H1 (cell line): ENCODE results near the gene C1QL3. TPM values are rescaled to one million over a fixed set of nuclear protein-coding genes. Genes with fewer than 3 reads are reported as not detected.

Experiments used
- CTCF ChIA-PET: fragments of 300-600 bp; sonication (Branson Sonifier 250); formaldehyde crosslinking; loops from one replicate; lab custom pipeline; 2021; ENCODE audit not compliant: partially characterized antibody; lab: Charles Lee
- POLR2A ChIA-PET: fragments of 300-600 bp; sonication (Branson Sonifier 250); formaldehyde crosslinking; loops from one replicate; lab custom pipeline; 2021; ENCODE audit warnings: inconsistent platforms; ENCODE audit not compliant: partially characterized antibody; lab: Charles Lee
- DNase-seq, 2 experiments: peaks; one replicate each; pipeline versions ENCODE4 v3.0.0 to v3.0.0-alpha.2; 2010 to 2022; ENCODE audit warnings: low spot score in 2 of 2, low read depth in 1 of 2, mixed read lengths in 1 of 2
- FAIRE-seq: peaks from 2 replicates; lab custom pipeline; 2011; peaks lifted over from hg19 to GRCh38; lab: Jason Lieb, UNC
- H2AFZ ChIP-seq: 2 replicates; pipeline ENCODE4 v1.8.1; 2012; ENCODE audit warnings: low read length, inconsistent platforms
- H2AK5ac ChIP-seq: 2 replicates; pipeline ENCODE4 v1.6.1; 2013; ENCODE audit warnings: low read depth, low read length
- H2BK120ac ChIP-seq: replicated peaks from 2 replicates; pipeline ENCODE3; 2013; ENCODE audit warnings: low read depth, low read length, inconsistent platforms
- H2BK12ac ChIP-seq: 2 replicates; pipeline ENCODE4 v1.6.1; 2013; ENCODE audit warnings: low read depth, low read length
- H2BK15ac ChIP-seq: 2 replicates; pipeline ENCODE4 v1.6.1; 2013; ENCODE audit warnings: low read length
- H2BK20ac ChIP-seq: 2 replicates; pipeline ENCODE4 v1.6.1; 2013; ENCODE audit warnings: low read length
- H2BK5ac ChIP-seq: 2 replicates; pipeline ENCODE4 v1.6.1; 2013; ENCODE audit warnings: low read depth, low read length
- H3K14ac ChIP-seq: 2 replicates; pipeline ENCODE4 v1.6.1; 2013; ENCODE audit warnings: inconsistent platforms; ENCODE audit not compliant: insufficient read length
- H3K18ac ChIP-seq: 2 replicates; pipeline ENCODE4 v1.6.1; 2013; ENCODE audit warnings: low read length; ENCODE audit errors: extremely low read depth
- H3K23ac ChIP-seq: 2 replicates; pipeline ENCODE4 v1.6.1; 2013; ENCODE audit warnings: inconsistent platforms; ENCODE audit not compliant: insufficient read length
- H3K23me2 ChIP-seq: 2 replicates; pipeline ENCODE4 v1.6.1; 2013; ENCODE audit warnings: low read depth, low read length
- H3K27ac ChIP-seq: 2 replicates; pipeline ENCODE4 v1.6.1; 2011; ENCODE audit warnings: low read depth, low read length, inconsistent platforms
- H3K27me3 ChIP-seq, 4 experiments: replicated peaks in 1 of 4; 1 replicate in 1 of 4; 2 replicates in 3 of 4; pipeline versions ENCODE4 v1.6.1 to v1.8.1; 2011 to 2013; ENCODE audit warnings: low read length in 3 of 4, mild to moderate bottlenecking in 3 of 4, inconsistent platforms in 2 of 4, mixed read lengths in 2 of 4, moderate library complexity in 1 of 4; ENCODE audit not compliant: control insufficient read depth in 3 of 4, insufficient read depth in 3 of 4; ENCODE audit errors: extremely low read depth in 1 of 4
- H3K36me3 ChIP-seq, 4 experiments: 2 replicates each; pipeline versions ENCODE4 v1.6.1 to v1.8.1; 2011 to 2013; ENCODE audit warnings: mild to moderate bottlenecking in 4 of 4, low read length in 3 of 4, moderate library complexity in 2 of 4, control low read depth in 1 of 4, inconsistent platforms in 1 of 4; ENCODE audit not compliant: insufficient read depth in 4 of 4, control insufficient read depth in 2 of 4
- H3K4ac ChIP-seq: replicated peaks from 2 replicates; pipeline ENCODE3; 2013; ENCODE audit warnings: low read length, low read depth, mixed read lengths, inconsistent platforms; ENCODE audit not compliant: insufficient read length
- H3K4me1 ChIP-seq, 4 experiments: replicated peaks in 1 of 4; 1 replicate in 1 of 4; 2 replicates in 3 of 4; pipeline versions ENCODE4 v1.6.1 to v1.8.1; 2011 to 2013; ENCODE audit warnings: low read length in 3 of 4, inconsistent platforms in 2 of 4, mixed read lengths in 1 of 4; ENCODE audit not compliant: insufficient read depth in 4 of 4, control insufficient read depth in 3 of 4
- H3K4me2 ChIP-seq, 2 experiments: 2 replicates each; pipeline versions ENCODE4 v1.6.1 to v1.8.1; 2011 to 2013; ENCODE audit warnings: low read depth in 2 of 2, low read length in 2 of 2, control low read depth in 1 of 2, inconsistent platforms in 1 of 2, mild to moderate bottlenecking in 1 of 2; ENCODE audit not compliant: insufficient read depth in 1 of 2
- H3K4me3 ChIP-seq, 4 experiments: fragments of 200-600, 300-600 bp in 1 of 4; sonication (generic), shearing (Covaris generic), sonication (Bioruptor Twin) in 1 of 4; 2 replicates each; pipeline versions ENCODE4 v1.5.1 to v1.8.1; 2011 to 2016; ENCODE audit warnings: low read length in 4 of 4, low read depth in 3 of 4, control low read depth in 2 of 4, inconsistent platforms in 2 of 4, mild to moderate bottlenecking in 2 of 4, mixed read lengths in 1 of 4, moderate library complexity in 1 of 4; ENCODE audit not compliant: insufficient read depth in 2 of 4; ENCODE audit errors: extremely low read depth in 1 of 4
- H3K56ac ChIP-seq: replicated peaks from 2 replicates; pipeline ENCODE3; 2013; ENCODE audit warnings: low read depth, mild to moderate bottlenecking, mixed read lengths, low read length, inconsistent platforms; ENCODE audit not compliant: insufficient read length
- H3K79me1 ChIP-seq: 2 replicates; pipeline ENCODE4 v1.6.1; 2013; ENCODE audit warnings: low read depth, low read length, control low read depth
- H3K79me2 ChIP-seq, 2 experiments: 2 replicates each; pipeline versions ENCODE4 v1.6.1 to v1.8.1; 2012 to 2013; ENCODE audit warnings: low read length in 2 of 2, mild to moderate bottlenecking in 2 of 2, inconsistent platforms in 1 of 2; ENCODE audit not compliant: insufficient read depth in 2 of 2, control insufficient read depth in 1 of 2
- H3K9ac ChIP-seq, 4 experiments: replicated peaks in 1 of 4; 1 replicate in 1 of 4; 2 replicates in 3 of 4; pipeline versions ENCODE4 v1.6.1 to v1.8.1; 2011 to 2013; ENCODE audit warnings: low read depth in 3 of 4, low read length in 3 of 4, control low read depth in 2 of 4, mild to moderate bottlenecking in 2 of 4, moderate library complexity in 2 of 4, inconsistent platforms in 1 of 4; ENCODE audit errors: extremely low read depth in 1 of 4
- H3K9me3 ChIP-seq, 2 experiments: 2 replicates each; pipeline versions ENCODE4 v1.6.1 to v1.8.1; 2012 to 2013; ENCODE audit warnings: mild to moderate bottlenecking in 2 of 2, moderate library complexity in 2 of 2, control low read depth in 1 of 2, inconsistent platforms in 1 of 2, low read depth in 1 of 2, low read length in 1 of 2, mixed read lengths in 1 of 2; ENCODE audit not compliant: insufficient read depth in 2 of 2
- H4K20me1 ChIP-seq, 2 experiments: replicated peaks in 1 of 2; 2 replicates each; pipeline versions ENCODE3 to v1.8.1; 2011 to 2013; ENCODE audit warnings: inconsistent platforms in 2 of 2, low read length in 2 of 2, mild to moderate bottlenecking in 1 of 2; ENCODE audit not compliant: insufficient read depth in 2 of 2, control insufficient read depth in 1 of 2
- H4K5ac ChIP-seq: 2 replicates; pipeline ENCODE4 v1.6.1; 2013; ENCODE audit warnings: low read length, low read depth, mixed read lengths, inconsistent platforms; ENCODE audit not compliant: insufficient read length
- H4K8ac ChIP-seq: 2 replicates; pipeline ENCODE4 v1.8.0; 2013; ENCODE audit warnings: mild to moderate bottlenecking, moderate library complexity, low read length, inconsistent platforms; ENCODE audit not compliant: insufficient read depth; ENCODE audit errors: extremely low read depth
- H4K91ac ChIP-seq: replicated peaks from 2 replicates; pipeline ENCODE3; 2013; ENCODE audit warnings: low read length, mixed read lengths, inconsistent platforms; ENCODE audit not compliant: insufficient read length
- HDAC2 ChIP-seq, 2 experiments: fragments of 300-600 bp in 1 of 2; sonication (generic) in 1 of 2; IDR thresholded peaks; 2 replicates each; pipeline ENCODE4 v1.6.1; 2011 to 2012; ENCODE audit warnings: low read depth in 2 of 2, low read length in 2 of 2, mild to moderate bottlenecking in 2 of 2, moderate library complexity in 2 of 2, borderline replicate concordance in 1 of 2, inconsistent platforms in 1 of 2
- MAFK ChIP-seq: IDR thresholded peaks from 2 replicates; pipeline ENCODE4 v1.6.1; 2012; ENCODE audit warnings: low read depth, mild to moderate bottlenecking, improper control_type of control experiment, low read length
- SP1 ChIP-seq: IDR thresholded peaks from 2 replicates; pipeline ENCODE4 v1.6.1; 2011; ENCODE audit warnings: low read depth, low read length
- TBP ChIP-seq: IDR thresholded peaks from 2 replicates; pipeline ENCODE4 v1.6.1; 2011; ENCODE audit warnings: low read depth, low read length, improper control_type of control experiment
- WGBS, 2 experiments: shearing (Covaris generic) in 1 of 2; methylation state at CpG; one replicate each; pipeline versions ENCODE4 v1.1.6 to v1.1.7; 2013 to 2015; ENCODE audit warnings: low lambda C conversion rate in 2 of 2, mixed read lengths in 2 of 2, inconsistent platforms in 1 of 2, low coverage in 1 of 2, missing lambda C conversion rate in 1 of 2; ENCODE audit not compliant: insufficient replicate concordance in 2 of 2, insufficient coverage in 1 of 2, insufficient read length in 1 of 2; ENCODE audit errors: extremely low coverage in 1 of 2, missing lambda C conversion rate in 1 of 2; 5-methylcytosine and 5-hydroxymethylcytosine counted together
- polyA plus RNA-seq, 7 experiments: library from polyadenylated mRNA; depleted of rRNA in 3 of 7; stranded (reverse) in 5 of 7; unstranded in 2 of 7; fragments of >200 nt in 5 of 7; fragments of 200-250 nt in 2 of 7; gene quantifications; 1 replicate in 5 of 7; 2 replicates in 1 of 7; 4 replicates in 1 of 7; pipeline versions ENCODE4 v1.2.1 to v1.2.3, GENCODE V29; 2011 to 2013; ENCODE audit warnings: missing spikeins in 2 of 7, mixed read lengths in 2 of 7
- total RNA-seq: library from RNA; stranded (reverse); fragmentation: NEBNext Ultra II Directional; extraction: Animal tissue kit (Norgen Biotek cat#: 25700); gene quantifications from 2 replicates; pipeline ENCODE4 v1.2.1, GENCODE V29; 2021
- TF ChIP-seq, protein P1 (sequence below), 3 experiments: IDR thresholded peaks; 1 replicate in 2 of 3; 2 replicates in 1 of 3; pipeline versions ENCODE4 v1.5.1 to v1.6.1; 2011; ENCODE audit warnings: low read length in 3 of 3, mild to moderate bottlenecking in 3 of 3, inconsistent platforms in 2 of 3, low read depth in 1 of 3, moderate library complexity in 1 of 3; ENCODE audit not compliant: insufficient read depth in 1 of 3; ENCODE audit errors: control extremely low read depth in 1 of 3
- TF ChIP-seq, protein P2 (sequence below): IDR thresholded peaks from 2 replicates; pipeline ENCODE4 v1.6.1; 2012; ENCODE audit warnings: inconsistent platforms

The C1QL3 gene
- total and polyA plus RNA-seq, 2 of the 8 experiments (the other 6 are each of a cell fraction or from before 2014, with no cell fraction given): 1.0 to 1.8 TPM

DNA sequence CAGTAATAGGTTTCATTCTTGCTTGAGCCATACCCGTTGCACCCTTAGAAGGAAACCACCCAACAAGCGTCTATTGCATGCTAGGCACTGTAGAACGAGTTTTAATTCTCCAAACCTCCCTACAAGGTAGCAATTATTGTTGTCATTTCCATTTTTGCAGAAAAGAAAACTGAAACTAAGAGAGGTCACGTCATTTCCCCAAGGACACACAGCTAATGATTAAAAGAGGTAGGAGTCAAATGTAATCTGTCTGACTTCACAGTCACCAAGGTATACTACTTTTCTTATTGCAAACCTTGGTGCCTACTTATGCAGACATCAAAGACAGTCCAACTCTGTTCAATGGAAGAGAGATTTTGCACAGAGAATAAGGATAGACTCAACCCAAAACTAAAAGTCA is 49.1 kb upstream of the C1QL3 start:
- no peak overlapping the region for H2BK120ac ChIP-seq
- H3K4me2 ChIP-seq: no peak overlapping the region
- no peaks in the 10 kb centered on the region for H3K79me1 ChIP-seq
- H4K5ac ChIP-seq: no peak overlapping the region
- no peak overlapping the region for H3K27ac ChIP-seq
- no peak overlapping the region for H3K18ac ChIP-seq
- no peak overlapping the region for H3K56ac ChIP-seq
- CTCF ChIA-PET: no interaction called here
- no peak overlapping the region for H2BK15ac ChIP-seq
- H3K4ac ChIP-seq: no peak overlapping the region
- H3K4me1 ChIP-seq: 0 out of 7 replicates have a peak, but pooled peaks cover 0 to 3% (median under 1%) of the 10 kb centered on the region in 4 experiments
- H3K79me2 ChIP-seq: no peaks in the 10 kb centered on the region
- H2BK5ac ChIP-seq: no peak overlapping the region
- no peak overlapping the region for H2BK20ac ChIP-seq
- H2AFZ ChIP-seq: no peak overlapping the region
- no peaks in the 10 kb centered on the region for H3K36me3 ChIP-seq
- H3K27me3 ChIP-seq: no peaks in the 10 kb centered on the region
- H3K23me2 ChIP-seq: peaks cover 2% of the 10 kb centered on the region; the same call in 1 of the 2 replicates
- no peak overlapping the region for H3K9ac ChIP-seq
- H3K14ac ChIP-seq: no peak overlapping the region
- DNase-seq (no peak), FAIRE-seq (no peak)
- no peak overlapping the region for H2BK12ac ChIP-seq
- H3K4me3 ChIP-seq: no peak overlapping the region
- POLR2A ChIA-PET: no interaction called here
- 77% methylated on average over 4 of the region's 4 CpGs; no CpG with 5 or more reads in 1 of the 2 experiments for WGBS, 2 experiments
- no peak overlapping the region for H4K8ac ChIP-seq
- no peak overlapping the region for H2AK5ac ChIP-seq
- no peaks in the 10 kb centered on the region for H4K20me1 ChIP-seq
- H3K23ac ChIP-seq: no peak overlapping the region
- no peak overlapping the region for H4K91ac ChIP-seq
- no peaks in the 10 kb centered on the region for H3K9me3 ChIP-seq
- no peak for TF ChIP-seq MAFK
- TF ChIP-seq HDAC2 (IDR thresholded peaks at IDR 0.05; ENCODE audit: borderline replicate concordance in 1 of 2, low read depth in 2 of 2, low read length in 2 of 2): no peak
- TF ChIP-seq, protein P1, sequence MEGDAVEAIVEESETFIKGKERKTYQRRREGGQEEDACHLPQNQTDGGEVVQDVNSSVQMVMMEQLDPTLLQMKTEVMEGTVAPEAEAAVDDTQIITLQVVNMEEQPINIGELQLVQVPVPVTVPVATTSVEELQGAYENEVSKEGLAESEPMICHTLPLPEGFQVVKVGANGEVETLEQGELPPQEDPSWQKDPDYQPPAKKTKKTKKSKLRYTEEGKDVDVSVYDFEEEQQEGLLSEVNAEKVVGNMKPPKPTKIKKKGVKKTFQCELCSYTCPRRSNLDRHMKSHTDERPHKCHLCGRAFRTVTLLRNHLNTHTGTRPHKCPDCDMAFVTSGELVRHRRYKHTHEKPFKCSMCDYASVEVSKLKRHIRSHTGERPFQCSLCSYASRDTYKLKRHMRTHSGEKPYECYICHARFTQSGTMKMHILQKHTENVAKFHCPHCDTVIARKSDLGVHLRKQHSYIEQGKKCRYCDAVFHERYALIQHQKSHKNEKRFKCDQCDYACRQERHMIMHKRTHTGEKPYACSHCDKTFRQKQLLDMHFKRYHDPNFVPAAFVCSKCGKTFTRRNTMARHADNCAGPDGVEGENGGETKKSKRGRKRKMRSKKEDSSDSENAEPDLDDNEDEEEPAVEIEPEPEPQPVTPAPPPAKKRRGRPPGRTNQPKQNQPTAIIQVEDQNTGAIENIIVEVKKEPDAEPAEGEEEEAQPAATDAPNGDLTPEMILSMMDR (IDR thresholded peaks at IDR 0.05; ENCODE audit: control extremely low read depth in 1 of 3, insufficient read depth in 1 of 3, low read depth in 1 of 3, low read length in 3 of 3): no peak
- TF ChIP-seq SP1: no peak
- no peak for TF ChIP-seq TBP
- TF ChIP-seq, protein P2, sequence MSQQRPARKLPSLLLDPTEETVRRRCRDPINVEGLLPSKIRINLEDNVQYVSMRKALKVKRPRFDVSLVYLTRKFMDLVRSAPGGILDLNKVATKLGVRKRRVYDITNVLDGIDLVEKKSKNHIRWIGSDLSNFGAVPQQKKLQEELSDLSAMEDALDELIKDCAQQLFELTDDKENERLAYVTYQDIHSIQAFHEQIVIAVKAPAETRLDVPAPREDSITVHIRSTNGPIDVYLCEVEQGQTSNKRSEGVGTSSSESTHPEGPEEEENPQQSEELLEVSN: no peak
